ENCODE measurements around the gene GADD45B.

The GADD45B gene

GRCh38 chr19:2494447-2495129, 18.7 kb downstream of the GADD45B start:
- peak; percentile 87 to 92 for DNase-seq (ENCODE audit: low read depth in 2 of 2)
- TF ChIP-seq CTCF (IDR thresholded peaks at IDR 0.05; ENCODE audit: low read depth, low read length) = no peak
- H3K4me3 ChIP-seq (replicated peaks in 1 of 2; ENCODE audit: low read depth in 2 of 2, low read length in 2 of 2) = peak overlapping the region; percentile 52 to 55

DNA sequence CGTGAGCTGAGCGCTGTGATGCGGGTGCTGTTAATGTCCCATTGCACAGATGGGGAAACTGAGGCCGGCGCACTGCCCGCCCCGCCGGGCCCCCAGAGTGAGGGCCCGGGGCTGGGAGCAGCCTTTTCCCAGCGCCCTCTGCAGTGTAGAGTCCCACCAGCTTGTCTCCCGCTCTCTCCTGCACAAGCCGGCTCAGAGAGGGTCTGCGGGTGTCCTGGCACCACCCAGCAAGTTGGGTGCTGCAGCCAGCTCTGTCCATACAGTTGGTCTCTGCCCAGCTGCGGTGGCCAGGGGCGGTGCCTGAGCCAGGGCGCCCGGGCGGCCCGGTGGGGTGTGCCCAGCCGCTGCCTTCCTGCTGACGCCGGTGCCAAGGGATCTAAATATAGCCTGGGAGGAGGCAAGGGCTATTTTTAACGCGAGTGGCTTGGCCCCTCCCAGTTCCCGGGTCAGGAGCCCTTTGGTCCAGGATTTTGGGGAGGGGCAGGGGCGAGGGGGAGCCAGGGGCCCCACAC, 19.3 kb downstream of the GADD45B start:
- no peak for TF ChIP-seq CTCF (IDR thresholded peaks at IDR 0.05; ENCODE audit: low read depth, low read length)
- DNase-seq (ENCODE audit: low read depth in 2 of 2) = peak; percentile 73 to 89
- peak overlapping the region; percentile 52 to 55 for H3K4me3 ChIP-seq (replicated peaks in 1 of 2; ENCODE audit: low read depth in 2 of 2, low read length in 2 of 2)

DNA sequence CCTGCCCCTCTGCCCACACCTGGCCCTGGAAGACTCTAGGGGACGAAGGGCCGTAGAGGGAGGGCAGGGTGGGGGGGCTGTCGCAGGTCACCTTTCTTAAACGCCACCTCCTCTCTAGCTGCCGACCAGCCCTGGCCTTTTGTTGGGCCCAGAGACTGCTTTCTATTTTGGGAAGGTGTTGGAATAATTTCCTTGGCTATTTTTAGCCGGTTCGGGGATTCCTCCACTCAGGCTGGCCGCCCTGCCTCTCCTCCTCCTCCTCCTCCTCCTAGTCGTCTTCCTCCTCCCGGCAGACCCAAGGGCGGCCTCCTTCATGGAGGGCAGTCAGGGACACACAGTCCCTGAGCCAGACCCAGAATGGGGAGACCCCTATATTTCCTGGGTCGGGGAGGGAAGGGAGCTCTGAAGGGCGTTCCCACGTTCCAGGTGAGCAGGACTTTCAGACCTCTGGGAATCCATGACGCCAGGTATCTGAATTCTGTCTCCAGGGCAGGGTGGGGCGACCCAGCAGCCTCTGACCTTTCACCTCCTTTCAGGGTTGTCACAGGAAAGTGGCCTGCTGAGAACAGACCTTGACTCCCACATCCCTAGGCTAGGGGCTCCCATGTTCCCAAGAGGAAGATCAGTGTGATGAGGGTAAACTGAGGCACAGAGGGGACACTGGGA, 19.9 kb downstream of the GADD45B start:
- DNase-seq (ENCODE audit: low read depth in 2 of 2) = peak; percentile 42 to 71
- peak overlapping the region in 1 of 2 donors; percentile 55 for H3K4me3 ChIP-seq (replicated peaks in 1 of 2; ENCODE audit: low read depth in 2 of 2, low read length in 2 of 2)
- TF ChIP-seq CTCF (IDR thresholded peaks at IDR 0.05; ENCODE audit: low read depth, low read length) = no peak

GRCh38 chr19:2497186-2497585, 21.3 kb downstream of the GADD45B start:
- TF ChIP-seq CTCF (IDR thresholded peaks at IDR 0.05; ENCODE audit: low read depth, low read length) = no peak
- no peak overlapping the region for H3K4me3 ChIP-seq (replicated peaks in 1 of 2; ENCODE audit: low read depth in 2 of 2, low read length in 2 of 2)
- no peak for DNase-seq (ENCODE audit: low read depth in 2 of 2)

- no peak for DNase-seq (ENCODE audit: low read depth in 2 of 2)
- no peak overlapping the region for H3K4me3 ChIP-seq (replicated peaks in 1 of 2; ENCODE audit: low read depth in 2 of 2, low read length in 2 of 2)
- no peak for TF ChIP-seq CTCF (IDR thresholded peaks at IDR 0.05; ENCODE audit: low read depth, low read length)
These were observed 24.2 kb downstream of the GADD45B start for GRCh38 chr19:2500156-2500555.

- H3K4me3 ChIP-seq (replicated peaks in 1 of 2; ENCODE audit: low read depth in 2 of 2, low read length in 2 of 2) = no peak overlapping the region
- peak in 1 of 2 donors; percentile 32 for DNase-seq (ENCODE audit: low read depth in 2 of 2)
- TF ChIP-seq CTCF (IDR thresholded peaks at IDR 0.05; ENCODE audit: low read depth, low read length) = no peak
These were observed 24.9 kb downstream of the GADD45B start for GRCh38 chr19:2500841-2501261.

All from cardiac fibroblast (primary cell).